PC-9 (cell line): Measurements from ENCODE around the gene MYO1B. TPM values are rescaled to one million over a fixed set of nuclear protein-coding genes. Genes with fewer than 3 reads are reported as not detected.

Experiments used
- BruUV-seq: library from RNA; stranded (reverse); fragments of 400-500 nt; replicated peaks from 2 replicates; lab custom pipeline; 2021; lab: Mats Ljungman, UMichigan
- CTCF ChIA-PET: fragments of 300-600 bp; sonication (Branson Sonifier 250); formaldehyde crosslinking; loops from one replicate; lab custom pipeline; 2022; ENCODE audit warnings: antibody characterized with exemption; lab: Charles Lee
- POLR2A ChIA-PET: fragments of 300-600 bp; sonication (Branson Sonifier 250); formaldehyde crosslinking; loops from one replicate; lab custom pipeline; 2022; ENCODE audit warnings: antibody characterized with exemption; ENCODE audit not compliant: unreplicated experiment; lab: Charles Lee
- DNase-seq, 2 experiments: peaks; one replicate each; pipeline versions ENCODE4 v3.0.0 to v3.0.0-alpha.2; 2015 to 2022; ENCODE audit warnings: mixed read lengths in 1 of 2
- H2AFZ ChIP-seq: fragments of 200-600 bp; sonication (generic); 2 replicates; pipeline ENCODE4 v1.8.1; 2017; ENCODE audit warnings: antibody characterized with exemption
- H3F3A ChIP-seq: fragments of 200-600 bp; sonication (generic); 2 replicates; pipeline ENCODE4 v1.8.1; 2017; ENCODE audit warnings: antibody characterized with exemption, mild to moderate bottlenecking, low read depth; ENCODE audit not compliant: insufficient read depth
- H3K27ac ChIP-seq: fragments of 200-600 bp; sonication (generic); 2 replicates; pipeline ENCODE4 v1.6.1; 2016; ENCODE audit warnings: mixed run types
- H3K27me3 ChIP-seq: fragments of 200-600 bp; sonication (generic); 2 replicates; pipeline ENCODE4 v1.6.1; 2016; ENCODE audit warnings: low read depth, mixed run types; ENCODE audit not compliant: insufficient read depth
- H3K36me3 ChIP-seq: fragments of 200-600 bp; sonication (generic); 2 replicates; pipeline ENCODE4 v1.6.1; 2016; ENCODE audit warnings: low read depth, mixed run types
- H3K4me1 ChIP-seq: fragments of 200-600 bp; sonication (generic); replicated peaks from 2 replicates; pipeline ENCODE4 v1.6.1; 2016; ENCODE audit warnings: mixed run types; ENCODE audit not compliant: insufficient read depth
- H3K4me2 ChIP-seq: fragments of 200-600 bp; sonication (generic); 2 replicates; pipeline ENCODE4 v1.6.1; 2017; ENCODE audit warnings: mixed run types
- H3K4me3 ChIP-seq: fragments of 200-600 bp; sonication (generic); 2 replicates; pipeline ENCODE4 v1.6.1; 2016; ENCODE audit warnings: mixed run types
- H3K79me2 ChIP-seq: fragments of 200-600 bp; sonication (generic); 2 replicates; pipeline ENCODE4 v1.6.1; 2017; ENCODE audit warnings: low read depth, mixed run types
- H3K9me2 ChIP-seq: fragments of 200-600 bp; sonication (generic); 2 replicates; pipeline ENCODE4 v1.8.1; 2017; ENCODE audit warnings: mild to moderate bottlenecking; ENCODE audit not compliant: insufficient read depth
- H3K9me3 ChIP-seq: fragments of 200-600 bp; sonication (generic); 2 replicates; pipeline ENCODE4 v1.8.1; 2016; ENCODE audit warnings: low read depth; ENCODE audit not compliant: insufficient read depth
- H4K20me1 ChIP-seq: fragments of 200-600 bp; sonication (generic); 2 replicates; pipeline ENCODE4 v1.8.1; 2017; ENCODE audit not compliant: insufficient read depth
- EZH2 ChIP-seq: fragments of 200-600 bp; sonication (generic); IDR thresholded peaks from 2 replicates; pipeline ENCODE4 v1.8.0; 2017; ENCODE audit warnings: antibody characterized with exemption, low read depth
- intact Hi-C: fragments of 100-400 bp; cut with micrococcal nuclease; formaldehyde crosslinking; loops from one replicate; pipeline ENCODE4 v1.10.0; 2022; ENCODE audit not compliant: unreplicated experiment
- total RNA-seq: library from RNA; stranded (reverse); gene quantifications from 2 replicates; pipeline ENCODE4 v1.2.3, GENCODE V29; 2021
- TF ChIP-seq, protein P1 (sequence below): fragments of 200-600 bp; sonication (generic); conservative IDR thresholded peaks from 2 replicates; pipeline ENCODE4 v1.6.1; 2017; ENCODE audit warnings: mixed run types, antibody characterized with exemption, mild to moderate bottlenecking, moderate library complexity

The MYO1B gene
- total RNA-seq, 1 experiment from 2014 or later = 55.0 TPM

GRCh38 chr2:191297033-191297432, 51.8 kb downstream of the MYO1B start:
- no peaks in the 10 kb centered on the region for H3K9me2 ChIP-seq
- TF ChIP-seq EZH2 = no peak
- TF ChIP-seq, protein P1, sequence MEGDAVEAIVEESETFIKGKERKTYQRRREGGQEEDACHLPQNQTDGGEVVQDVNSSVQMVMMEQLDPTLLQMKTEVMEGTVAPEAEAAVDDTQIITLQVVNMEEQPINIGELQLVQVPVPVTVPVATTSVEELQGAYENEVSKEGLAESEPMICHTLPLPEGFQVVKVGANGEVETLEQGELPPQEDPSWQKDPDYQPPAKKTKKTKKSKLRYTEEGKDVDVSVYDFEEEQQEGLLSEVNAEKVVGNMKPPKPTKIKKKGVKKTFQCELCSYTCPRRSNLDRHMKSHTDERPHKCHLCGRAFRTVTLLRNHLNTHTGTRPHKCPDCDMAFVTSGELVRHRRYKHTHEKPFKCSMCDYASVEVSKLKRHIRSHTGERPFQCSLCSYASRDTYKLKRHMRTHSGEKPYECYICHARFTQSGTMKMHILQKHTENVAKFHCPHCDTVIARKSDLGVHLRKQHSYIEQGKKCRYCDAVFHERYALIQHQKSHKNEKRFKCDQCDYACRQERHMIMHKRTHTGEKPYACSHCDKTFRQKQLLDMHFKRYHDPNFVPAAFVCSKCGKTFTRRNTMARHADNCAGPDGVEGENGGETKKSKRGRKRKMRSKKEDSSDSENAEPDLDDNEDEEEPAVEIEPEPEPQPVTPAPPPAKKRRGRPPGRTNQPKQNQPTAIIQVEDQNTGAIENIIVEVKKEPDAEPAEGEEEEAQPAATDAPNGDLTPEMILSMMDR = no peak
- no peaks in the 10 kb centered on the region for H3K27me3 ChIP-seq
- ChIA-PET CTCF (no interaction called here), POLR2A (no interaction called here)
- no peaks in the 10 kb centered on the region for H3F3A ChIP-seq
- H3K4me3 ChIP-seq = no peak overlapping the region
- no peaks in the 10 kb centered on the region for H4K20me1 ChIP-seq
- BruUV-seq = no TSS peak
- H3K4me2 ChIP-seq = no peak overlapping the region
- no peaks in the 10 kb centered on the region for H3K9me3 ChIP-seq
- H3K36me3 ChIP-seq = no peaks in the 10 kb centered on the region
- DNase-seq = no peak
- intact Hi-C loops = no loop called here
- no peaks in the 10 kb centered on the region for H3K4me1 ChIP-seq
- no peak overlapping the region for H2AFZ ChIP-seq
- H3K27ac ChIP-seq = no peak overlapping the region
- no peaks in the 10 kb centered on the region for H3K79me2 ChIP-seq

DNA sequence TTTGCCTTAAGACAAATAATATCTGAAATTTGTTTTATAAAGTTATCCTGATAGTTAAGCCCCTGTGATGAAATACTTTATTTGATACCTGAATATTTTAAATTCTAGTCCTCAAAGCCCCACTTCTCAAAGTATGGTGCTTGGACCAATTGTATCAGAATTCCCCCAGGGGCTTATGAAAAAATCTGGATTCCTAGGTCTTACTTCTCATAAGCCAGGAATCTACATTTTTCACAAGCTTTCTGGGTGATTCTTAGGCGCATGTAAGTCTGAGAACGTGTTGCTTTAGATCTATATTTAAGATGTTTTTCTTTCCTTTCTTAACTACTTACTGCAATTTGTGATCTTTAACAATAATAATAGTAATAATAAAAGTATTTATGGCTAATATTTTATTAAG, 53.1 kb downstream of the MYO1B start:
- intact Hi-C loops = no loop called here
- Histone ChIP-seq H3K27me3 (no peaks in the 10 kb centered on the region), H3K9me3 (no peaks in the 10 kb centered on the region), H3K9me2 (no peaks in the 10 kb centered on the region), H2AFZ (no peak overlapping the region), H3K4me3 (no peak overlapping the region), H3K4me2 (no peak overlapping the region), H3K36me3 (no peaks in the 10 kb centered on the region), H3K4me1 (peaks cover 9% of the 10 kb centered on the region), H3K79me2 (no peaks in the 10 kb centered on the region), H3K27ac (no peak overlapping the region), H3F3A (no peaks in the 10 kb centered on the region), H4K20me1 (no peaks in the 10 kb centered on the region)
- CTCF ChIA-PET = no interaction called here
- BruUV-seq = no TSS peak
- DNase-seq = no peak
- POLR2A ChIA-PET = no interaction called here
- TF ChIP-seq, protein P1 = no peak
- TF ChIP-seq EZH2 = no peak

DNA sequence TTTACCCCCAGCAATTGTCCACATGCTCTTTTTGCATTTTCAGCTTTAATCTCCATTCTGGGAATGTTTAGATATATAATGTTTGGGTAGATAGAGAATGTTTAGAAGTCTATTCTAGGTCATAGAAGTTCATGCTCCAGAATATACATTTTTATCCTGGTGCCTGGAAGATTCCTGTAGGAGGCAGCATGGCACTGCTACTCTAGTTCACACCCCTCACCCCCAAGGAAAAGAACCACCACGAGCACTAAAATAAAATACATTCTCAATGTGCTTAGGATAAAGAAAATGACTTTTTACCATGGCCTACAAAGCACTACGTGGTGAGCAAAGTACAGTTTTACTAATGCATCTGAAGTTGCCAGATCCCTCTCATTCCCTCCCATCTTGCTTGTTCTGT, 53.8 kb downstream of the MYO1B start:
- no TSS peak for BruUV-seq
- Histone ChIP-seq H3K9me3 (no peaks in the 10 kb centered on the region), H3K27ac (no peak overlapping the region), H4K20me1 (no peaks in the 10 kb centered on the region), H3K4me3 (no peak overlapping the region), H2AFZ (no peak overlapping the region), H3F3A (no peaks in the 10 kb centered on the region), H3K36me3 (no peaks in the 10 kb centered on the region), H3K27me3 (no peaks in the 10 kb centered on the region), H3K79me2 (no peaks in the 10 kb centered on the region), H3K4me1 (peaks cover 12% of the 10 kb centered on the region), H3K9me2 (no peaks in the 10 kb centered on the region), H3K4me2 (no peak overlapping the region)
- intact Hi-C loops = no loop called here
- ChIA-PET POLR2A (no interaction called here), CTCF (no interaction called here)
- TF ChIP-seq, protein P1 = no peak
- no peak for DNase-seq
